Measurements from ENCODE around the gene PDGFRA.

Gene PDGFRA

DNA sequence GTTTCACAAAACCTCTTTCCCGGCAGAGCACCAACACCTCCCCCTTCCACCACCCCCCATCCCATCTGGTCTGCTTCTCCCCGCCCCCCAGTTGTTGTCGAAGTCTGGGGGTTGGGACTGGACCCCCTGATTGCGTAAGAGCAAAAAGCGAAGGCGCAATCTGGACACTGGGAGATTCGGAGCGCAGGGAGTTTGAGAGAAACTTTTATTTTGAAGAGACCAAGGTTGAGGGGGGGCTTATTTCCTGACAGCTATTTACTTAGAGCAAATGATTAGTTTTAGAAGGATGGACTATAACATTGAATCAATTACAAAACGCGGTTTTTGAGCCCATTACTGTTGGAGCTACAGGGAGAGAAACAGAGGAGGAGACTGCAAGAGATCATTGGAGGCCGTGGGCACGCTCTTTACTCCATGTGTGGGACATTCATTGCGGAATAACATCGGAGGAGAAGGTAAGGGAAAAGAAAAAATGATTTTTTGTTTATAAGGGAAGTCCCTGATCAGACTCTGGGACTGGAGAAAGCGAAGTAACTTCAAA, at the start of gene PDGFRA:
TSS of gene PDGFRA (plus strand) at position 333 of the 541 bp plus-strand sequence. CDS start 29,476 bp downstream, outside the sequence.
- no peak for DNase-seq

DNA sequence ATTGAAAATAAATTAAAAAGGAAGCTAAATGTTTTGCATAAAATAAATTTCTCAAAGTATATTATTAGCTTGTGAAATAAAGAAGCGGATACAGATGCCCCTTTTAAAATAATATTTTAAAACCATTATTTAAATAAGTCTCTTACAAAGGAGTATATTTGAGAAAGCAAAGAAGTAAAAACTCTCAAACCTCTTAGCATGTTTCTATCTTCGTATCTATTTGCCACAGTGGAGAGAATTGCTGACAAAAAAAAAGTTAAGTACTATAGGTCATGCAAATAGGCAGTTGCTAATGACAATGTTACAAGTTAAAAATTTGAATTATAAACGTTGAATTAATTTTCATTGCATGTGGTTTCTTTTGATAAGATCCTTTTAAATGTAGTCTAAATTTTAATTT, 44.5 kb upstream of the PDGFRA start:
- no peak for DNase-seq

DNA sequence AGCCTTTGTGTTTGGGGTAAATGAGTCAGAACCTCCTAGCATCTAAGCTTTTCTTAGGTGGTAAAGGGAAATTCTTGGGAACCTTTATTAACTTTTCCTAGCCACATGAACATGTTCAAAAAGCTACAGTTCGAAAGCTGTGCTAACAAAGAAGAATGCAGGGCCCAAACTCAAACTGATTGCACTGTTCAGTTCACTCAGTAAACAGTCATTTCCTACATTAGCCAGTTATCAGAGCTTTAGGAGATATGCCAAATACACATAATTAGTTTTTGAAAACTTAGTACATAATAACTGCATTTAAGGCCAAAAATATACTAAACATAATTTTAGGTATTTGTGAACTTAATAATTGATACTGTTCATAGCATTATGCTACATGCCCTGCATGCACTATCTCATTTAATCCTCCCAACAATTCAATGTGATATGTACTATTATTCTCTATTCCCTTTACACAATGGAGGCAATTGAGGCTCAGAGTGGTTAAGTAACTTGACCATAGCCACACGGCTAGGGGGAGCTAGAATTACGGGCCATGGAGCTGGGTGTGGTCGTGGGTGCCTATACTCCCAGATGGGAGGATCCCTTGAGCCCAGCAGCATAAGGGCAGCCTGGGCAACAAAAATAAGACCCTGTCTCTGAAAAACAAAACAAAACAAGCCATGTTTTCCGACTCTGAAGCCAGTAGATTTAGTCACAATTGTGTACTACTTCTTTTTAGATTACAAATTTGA, 43.9 kb upstream of the PDGFRA start:
- no peak for DNase-seq

DNA sequence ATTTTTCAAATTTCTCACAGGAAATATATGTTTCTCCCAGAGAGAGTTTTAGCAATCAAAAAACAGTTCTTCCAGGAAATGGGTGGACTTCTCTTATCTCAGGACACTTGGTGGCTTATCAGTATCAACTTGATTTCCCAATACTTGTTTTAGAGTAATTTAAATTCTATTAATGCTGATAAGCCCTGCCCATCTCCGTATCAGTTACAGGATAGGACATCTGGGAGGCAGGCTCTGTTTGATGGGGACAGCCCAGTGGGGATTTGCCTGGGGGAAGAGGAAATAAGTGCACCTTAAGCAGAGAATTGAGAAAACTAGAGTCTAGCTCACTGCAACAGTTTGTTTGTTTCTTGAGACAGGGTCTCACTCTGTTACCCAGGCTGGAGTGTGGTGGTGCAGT, 43.2 kb upstream of the PDGFRA start:
- no peak for DNase-seq

DNA sequence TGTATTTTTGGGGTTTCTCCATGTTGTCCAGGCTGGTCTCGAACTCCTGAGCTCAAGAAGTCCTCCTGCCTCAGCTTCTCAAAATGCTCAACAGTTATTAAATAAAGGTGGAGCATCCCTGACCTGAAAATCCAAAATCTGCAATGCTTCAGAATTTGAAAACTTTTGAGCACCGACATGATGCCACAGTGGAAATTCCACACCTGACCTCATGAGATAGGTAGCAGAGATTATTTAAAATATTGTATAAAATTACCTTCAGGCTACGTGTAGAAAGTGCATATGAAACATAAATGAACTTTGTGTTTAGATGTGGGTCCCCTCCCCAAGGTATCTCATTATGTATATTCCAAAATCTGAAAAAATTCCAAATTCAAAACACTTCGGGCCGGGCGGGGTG, 42.7 kb upstream of the PDGFRA start:
- no peak for DNase-seq

DNA sequence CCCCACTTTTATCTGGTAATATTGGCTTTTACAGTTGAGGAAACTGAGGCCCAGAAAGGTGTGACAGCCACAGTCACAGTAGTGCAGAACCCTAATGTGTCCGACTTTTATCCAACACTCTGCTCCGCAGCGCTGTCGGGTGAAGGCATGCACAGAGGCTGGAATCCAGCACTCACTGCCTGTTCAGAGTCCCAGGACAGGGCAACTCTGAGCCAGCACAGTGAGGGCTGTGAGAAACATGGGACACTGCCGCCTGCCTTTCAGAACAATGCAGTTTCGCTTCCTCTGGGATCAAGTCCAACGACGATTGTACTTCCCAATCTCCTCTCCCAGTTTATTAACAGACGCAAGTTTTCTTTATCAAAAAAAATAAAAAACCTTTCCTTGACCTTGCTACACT, 41.9 kb upstream of the PDGFRA start:
- DNase-seq: no peak

DNA sequence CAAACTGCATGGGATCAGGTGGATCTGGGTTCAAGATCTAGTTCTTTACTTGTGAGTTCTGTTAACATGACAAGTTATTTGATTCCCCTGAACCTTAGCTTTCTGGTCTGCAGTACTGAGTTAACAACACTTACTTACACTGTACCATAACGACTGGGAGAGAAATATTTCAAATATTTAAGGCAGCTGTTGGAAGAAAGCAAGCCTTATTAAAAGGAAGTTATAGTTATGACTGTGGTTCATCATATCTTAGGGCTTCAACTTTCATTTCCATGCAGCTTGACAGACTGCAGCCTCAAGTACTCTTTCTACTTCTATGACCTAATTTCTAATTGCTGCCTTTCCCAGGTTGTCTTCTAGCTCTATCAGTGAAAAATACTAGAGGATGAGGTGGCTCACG, 40.0 kb upstream of the PDGFRA start:
- DNase-seq: no peak

DNA sequence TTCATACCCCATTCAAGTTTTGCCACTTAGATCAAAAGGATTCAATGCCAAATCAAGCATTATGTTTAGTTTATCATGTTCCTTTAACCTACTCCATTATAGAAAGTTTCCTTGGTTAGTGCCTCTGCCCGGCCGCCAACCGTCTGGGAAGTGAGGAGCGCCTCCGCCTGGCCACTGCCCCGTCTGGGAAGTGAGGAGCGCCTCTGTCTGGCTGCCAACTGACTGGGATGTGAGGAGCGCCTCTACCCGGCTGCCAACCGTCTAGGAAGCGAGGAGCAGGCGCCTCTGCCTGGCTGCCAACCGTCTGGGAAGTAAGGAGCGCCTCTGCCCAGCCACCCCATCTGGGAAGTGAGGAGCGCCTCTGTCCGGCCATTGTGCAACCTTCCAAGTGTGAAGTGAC, 36.3 kb upstream of the PDGFRA start:
- no peak for DNase-seq

DNA sequence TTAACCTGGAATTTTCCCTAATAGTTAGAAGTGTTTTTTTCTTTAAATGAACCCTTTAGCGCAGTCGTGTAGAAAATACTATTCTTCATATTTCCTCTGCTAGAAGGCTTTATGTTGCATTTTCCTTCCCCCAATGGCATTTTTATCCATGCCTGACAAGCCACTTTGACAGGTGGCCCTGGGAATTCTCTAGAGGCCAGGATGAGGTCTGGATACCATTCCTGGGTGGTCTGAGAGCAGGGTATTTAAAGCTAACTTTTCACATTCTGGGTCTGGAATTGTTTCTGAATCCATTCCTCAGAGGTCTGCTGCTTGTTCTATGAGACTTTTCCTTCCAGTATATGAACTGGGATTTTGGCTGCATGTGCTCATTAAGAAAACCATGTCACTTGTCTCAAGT, 31.2 kb upstream of the PDGFRA start:
- no peak for DNase-seq

DNA sequence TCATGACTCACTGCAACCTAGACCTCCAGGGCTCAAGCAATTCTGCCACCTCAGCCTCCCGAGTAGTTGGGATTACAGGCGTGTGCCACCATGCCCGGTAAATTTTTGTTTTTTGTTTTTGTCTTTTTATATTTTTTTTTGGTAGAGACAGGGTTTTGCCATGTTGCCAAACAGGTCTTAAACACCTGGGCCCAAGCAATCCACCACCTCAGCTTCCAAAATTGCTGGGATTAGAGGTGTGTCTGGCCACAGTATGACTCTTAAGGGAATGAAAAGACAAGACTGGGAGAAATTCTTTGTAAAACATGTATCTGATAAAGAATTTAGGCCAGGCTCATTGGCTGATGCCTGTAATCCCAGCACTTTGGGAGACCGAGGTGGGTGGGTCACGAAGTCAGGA, 29.2 kb upstream of the PDGFRA start:
- DNase-seq: no peak

DNA sequence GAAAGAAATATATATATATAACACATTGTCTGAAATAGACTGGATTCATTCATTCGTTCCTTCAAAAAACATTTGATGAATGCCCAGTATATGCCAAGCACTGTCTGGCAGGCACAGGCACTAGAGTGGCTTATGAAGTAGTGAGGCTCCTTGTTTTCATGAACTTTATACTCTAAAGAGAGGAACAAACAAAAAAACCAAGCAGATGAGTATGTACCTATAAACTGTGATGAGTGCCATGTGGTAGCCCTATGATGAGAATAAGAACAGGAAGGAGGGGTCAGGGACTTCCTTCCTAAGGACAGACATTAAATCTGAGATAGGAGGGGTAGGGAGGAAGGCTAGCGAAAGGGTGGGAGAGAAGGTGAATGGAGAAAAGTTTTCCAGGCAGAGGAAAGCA, 19.5 kb upstream of the PDGFRA start:
- DNase-seq: no peak

DNA sequence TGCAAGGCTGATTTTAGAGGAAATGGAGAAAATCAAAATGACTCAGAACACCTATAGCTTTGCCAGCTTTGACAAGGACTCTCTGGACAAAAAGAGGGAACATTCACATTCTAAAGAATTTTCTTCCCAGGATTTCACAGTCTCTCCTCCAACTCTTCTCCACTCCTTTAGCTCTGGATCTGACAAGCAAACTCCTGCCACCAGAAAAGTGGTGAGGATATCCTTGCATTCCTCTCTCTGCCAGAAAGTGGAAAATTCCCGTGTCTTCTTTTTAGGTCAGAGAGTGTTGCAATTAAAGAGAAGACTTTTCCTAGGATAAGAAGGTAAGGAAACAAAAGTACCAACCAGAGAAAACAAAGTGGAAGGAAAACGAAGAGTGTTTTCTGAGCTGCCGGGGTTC, 16.1 kb upstream of the PDGFRA start:
- no peak for DNase-seq

DNA sequence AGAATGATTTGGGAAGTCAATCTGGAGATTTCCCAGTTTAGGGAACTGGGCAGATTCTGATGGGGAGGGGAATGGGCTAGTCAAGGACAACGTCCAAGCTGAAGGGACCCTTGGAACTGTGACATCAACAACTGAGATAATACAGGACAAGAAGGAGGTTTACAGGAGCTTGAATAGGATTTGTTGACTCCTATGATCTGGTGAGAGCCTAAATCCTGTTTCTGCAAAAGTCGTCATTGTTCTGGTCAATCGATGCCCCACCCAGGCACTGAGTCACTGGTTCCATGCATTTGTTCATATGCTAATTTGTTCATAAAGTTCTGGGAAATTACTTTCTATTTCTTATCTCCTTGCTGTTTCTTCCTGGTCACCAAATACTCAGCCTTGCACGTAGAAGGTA, 15.3 kb upstream of the PDGFRA start:
- no peak for DNase-seq

DNA sequence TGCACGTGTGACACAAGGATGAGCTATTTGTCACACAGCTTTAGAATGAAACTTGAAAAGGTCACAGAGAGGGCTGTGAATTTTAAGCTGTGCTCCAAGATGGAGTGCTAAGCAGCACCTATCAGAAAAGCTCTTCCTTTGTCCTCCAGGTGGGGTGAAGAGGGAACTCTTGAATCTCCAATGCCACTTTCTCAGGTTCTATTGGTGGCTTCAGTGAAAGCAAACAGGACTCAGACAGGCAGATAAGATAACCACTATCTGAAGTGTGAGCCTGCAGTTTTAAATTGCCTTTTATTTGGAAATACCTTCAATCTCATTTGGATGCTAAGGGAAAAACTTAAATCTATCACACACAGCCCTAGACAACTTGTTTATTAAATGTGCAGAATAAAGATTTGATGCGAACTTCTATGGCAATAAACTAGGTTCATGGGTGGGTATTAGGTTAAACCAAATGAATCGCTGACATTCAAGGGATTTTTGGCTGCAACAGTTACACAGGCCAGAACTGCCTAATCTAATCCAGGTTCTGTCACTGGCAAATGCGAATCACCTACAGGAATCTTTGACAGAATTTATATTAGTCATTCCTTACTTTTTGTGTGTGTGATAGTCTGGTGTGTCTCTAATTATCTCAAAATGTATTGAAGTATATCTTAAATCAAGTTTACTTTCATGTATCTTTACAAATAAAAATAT, 13.6 kb upstream of the PDGFRA start:
- no peak for DNase-seq

DNA sequence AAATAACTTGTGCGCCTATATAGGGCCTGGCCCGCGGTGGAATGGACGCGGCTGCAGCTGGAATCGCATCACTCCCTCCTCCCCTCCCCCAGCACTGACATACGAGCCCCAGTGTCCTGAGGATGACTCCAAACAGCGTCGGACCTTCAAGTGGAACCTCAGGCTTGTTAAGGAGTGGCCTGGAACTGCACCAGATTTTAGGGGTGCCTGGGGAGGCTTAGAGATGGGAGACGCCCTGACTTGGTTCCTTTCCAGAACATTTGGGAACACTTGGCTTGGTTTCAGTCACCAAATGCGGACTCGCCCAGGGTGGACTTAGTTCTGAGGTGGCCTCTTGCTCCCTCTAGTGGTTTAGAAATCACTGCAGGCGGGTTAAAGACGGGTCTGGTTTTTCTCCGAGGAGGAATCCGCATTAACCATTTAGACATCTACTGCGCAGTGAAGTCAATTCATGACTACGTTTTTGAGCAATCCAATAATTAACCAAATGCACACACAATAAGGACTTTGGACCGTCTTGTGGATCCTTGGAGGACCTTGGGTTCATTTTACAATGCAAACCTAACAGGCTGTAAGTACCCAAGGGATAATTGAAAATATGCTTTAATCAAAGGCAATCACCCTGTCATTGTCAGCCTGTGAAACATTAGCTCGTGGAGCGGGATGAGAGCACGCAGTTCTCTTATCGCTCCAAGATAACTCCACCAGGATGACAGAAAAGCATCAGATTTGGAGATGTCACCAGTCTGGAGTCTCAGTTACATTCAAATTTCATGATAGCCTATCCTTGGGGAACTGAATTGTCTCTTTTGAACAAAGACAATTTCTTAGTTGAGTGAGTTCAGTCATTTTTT, 11.2 kb upstream of the PDGFRA start:
- no peak for DNase-seq

DNA sequence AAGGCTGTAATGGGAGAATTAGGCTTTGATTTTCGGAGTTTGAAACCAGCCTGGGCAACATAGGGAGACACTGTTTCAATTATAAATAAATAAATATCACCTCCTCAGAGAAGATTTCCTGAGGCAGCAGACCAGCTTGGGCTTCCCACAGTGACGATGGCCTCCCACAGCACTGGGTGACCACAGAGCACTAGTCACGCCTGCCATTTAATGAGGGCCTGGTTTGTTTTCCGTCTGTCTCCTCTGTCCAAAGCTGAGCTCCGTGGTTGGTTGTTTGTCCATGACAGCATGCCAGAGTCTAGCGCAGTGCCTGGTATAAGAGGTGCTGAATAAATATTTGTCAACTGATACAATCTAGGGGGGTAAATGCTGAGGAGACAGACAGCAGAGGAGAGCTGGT, 10.4 kb upstream of the PDGFRA start:
- DNase-seq: no peak

DNA sequence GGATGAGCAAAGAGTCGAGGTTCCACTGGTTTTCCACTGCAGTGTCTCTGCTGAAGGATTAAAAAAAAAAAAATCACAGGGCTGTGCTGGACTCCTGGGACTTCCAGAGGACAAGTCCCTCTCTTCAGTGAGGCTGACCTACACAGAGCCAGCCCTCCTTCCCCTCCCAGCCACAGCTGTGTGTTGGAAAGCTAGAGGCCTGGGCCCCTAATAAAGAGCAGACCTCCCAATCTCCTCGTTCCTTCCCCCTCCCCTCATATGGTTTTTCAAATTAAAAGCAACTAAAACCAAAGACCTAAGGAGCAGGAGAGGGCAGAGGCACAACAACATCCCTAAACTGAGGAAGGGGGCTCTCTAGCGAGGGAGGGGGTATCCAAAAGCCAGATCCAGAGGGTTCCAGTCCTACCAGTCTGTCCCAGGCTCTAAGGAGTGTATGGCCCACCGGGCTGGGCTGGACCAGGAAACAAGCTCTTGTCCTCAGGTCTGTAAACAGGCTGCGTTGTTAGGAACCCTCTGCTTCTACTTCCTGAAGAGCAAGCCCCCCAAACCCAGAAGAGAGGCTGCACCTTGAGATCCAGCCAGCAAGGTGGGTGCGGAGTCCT, 4.0 kb upstream of the PDGFRA start:
- no peak for DNase-seq

DNA sequence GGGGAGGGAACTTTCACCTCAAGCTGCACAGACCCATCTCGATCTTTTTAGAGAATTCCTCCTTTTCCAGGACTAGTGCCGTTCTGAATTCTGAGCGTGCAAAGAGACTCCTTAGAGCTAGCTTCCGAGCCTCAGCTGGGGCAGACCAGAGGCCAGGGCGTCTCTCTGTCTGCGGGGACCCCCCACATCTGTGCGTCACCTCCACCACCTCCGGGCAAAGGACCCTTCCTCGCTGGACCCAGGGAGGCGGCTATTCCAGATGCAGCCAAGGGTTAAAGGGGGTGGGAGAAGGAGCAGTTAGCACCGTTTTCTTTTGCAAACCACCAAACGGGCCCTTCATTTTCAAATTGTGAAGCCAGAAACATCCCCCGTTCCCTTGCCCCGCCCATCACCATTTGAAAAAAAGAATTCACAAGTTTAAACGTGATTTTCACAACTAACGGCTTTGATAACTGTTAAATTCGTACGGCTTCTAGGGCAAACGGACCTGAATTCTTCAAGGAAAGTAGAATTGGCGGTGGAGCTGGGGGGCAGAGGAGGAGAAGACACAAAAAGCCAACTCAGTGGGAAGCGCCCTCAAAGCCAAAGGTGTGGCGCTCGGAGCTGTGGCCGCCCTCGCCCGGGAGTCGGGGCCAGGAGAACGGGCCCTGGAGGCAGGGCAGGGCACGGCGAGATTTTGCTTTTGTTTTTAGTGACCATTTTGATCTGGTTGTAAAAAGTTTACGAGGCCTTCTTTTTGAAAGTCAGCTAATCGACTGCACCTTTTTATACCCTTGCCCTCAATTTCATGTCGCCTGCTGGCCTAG, 3.3 kb upstream of the PDGFRA start:
- DNase-seq: no peak

DNA sequence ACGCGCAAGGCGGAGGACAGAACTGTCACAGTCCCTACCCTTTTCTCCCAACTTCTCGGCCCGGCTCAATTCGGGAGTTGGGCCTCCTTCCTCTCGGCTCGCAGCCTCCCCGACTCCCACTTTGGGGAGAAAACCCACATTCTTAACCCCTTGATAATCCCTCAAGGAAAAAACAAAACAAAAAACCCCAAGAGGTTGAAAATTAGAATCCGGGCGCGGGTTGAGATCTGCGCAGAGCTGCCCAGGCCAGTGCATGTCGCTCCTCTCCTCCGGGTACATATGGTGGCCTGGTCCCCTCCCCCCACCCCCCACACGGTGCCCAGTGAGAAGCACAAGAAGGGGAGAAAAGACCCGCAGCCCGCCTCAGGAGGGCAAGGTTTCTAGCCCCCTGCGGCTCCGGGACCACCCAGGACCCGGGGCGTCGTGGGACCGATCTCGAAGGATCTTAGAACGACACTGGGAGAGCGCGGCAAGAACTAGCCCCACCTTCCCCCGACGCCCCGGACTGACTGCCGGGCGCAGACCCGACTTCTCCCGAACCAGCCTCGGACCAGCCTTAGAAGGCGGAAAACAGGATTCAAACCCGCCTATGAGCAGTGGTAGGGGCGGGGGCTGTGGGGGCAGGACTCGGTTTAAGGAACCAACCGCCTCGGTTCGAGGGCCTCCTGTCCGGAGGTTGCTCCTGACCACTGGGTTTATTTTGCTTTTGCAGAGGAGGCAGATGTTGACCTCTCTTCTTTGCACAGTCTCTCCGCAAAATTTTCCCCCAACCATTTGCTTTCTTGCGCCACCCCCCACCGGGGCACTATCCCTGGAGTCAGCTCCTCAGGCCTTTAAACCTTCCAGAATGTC, 2.5 kb upstream of the PDGFRA start:
- DNase-seq: no peak

DNA sequence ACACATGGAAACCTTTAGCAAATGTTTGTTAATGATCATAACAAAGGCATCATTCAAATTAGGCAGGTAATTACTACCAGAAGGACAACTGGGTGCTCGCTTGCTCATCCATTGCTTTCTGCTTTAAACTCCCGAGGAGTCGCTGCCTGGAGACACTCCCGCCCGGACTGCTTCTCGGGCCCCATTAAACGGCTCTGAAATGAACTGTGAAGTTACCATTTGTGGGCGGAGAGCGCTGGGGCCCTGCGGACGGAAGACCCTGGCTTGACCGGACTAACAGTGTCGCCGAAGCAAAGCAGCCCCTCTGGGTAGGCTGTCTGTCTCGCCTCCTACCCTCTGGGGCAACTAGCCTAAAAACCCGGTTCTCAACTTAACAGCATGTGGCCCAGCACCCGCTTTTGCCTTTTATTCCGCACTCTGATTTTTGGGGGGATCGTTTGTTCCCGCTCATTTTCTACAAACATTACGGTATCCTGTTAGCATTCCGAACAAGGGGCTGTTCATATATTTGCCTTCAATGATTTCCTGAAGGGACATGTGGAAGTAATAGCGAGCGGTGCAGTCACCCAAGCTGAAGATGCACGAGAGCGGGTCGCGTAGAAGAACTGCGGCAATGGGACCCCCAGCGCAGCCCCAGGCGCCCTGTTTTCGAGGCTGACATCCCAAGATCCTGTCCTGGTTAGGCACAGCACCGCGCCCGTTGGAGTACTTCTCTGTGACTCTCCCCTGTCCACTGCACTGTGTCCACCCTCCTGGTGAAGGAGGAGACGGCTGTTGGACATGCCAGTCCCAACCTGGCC, 1.6 kb upstream of the PDGFRA start:
- no peak for DNase-seq
